GM18519 (cell line): Measurements from ENCODE around the gene RILPL1.
"Not testable (repeated sequence)": the region's sequence is repeated elsewhere in the genome, so short reads cannot be mapped to it uniquely, and the experiment has no call there.

Source experiments
- ATAC-seq: cut with Tn5 transposase; IDR thresholded peaks from one replicate; pipeline ENCODE4 v1.9.1; 2021; ENCODE audit warnings: mild to moderate bottlenecking, moderate library complexity; ENCODE audit not compliant: unreplicated experiment, low FRiP score

The RILPL1 gene

GRCh38 chr12:123472438-123472849 is 61.1 kb downstream of the RILPL1 start:
- no peak for ATAC-seq

GRCh38 chr12:123471374-123472068 is 62.0 kb downstream of the RILPL1 start:
- no peak for ATAC-seq

GRCh38 chr12:123469978-123470377 is 63.5 kb downstream of the RILPL1 start:
- no peak for ATAC-seq

- no peak for ATAC-seq
These were observed 64.7 kb downstream of the RILPL1 start for GRCh38 chr12:123468786-123469185.

GRCh38 chr12:123465084-123465483 is 68.4 kb downstream of the RILPL1 start:
- ATAC-seq = no peak

GRCh38 chr12:123463174-123463573 is 70.3 kb downstream of the RILPL1 start:
- not testable (repeated sequence) for ATAC-seq

GRCh38 chr12:123457980-123458779 is 75.3 kb downstream of the RILPL1 start, which contains the start of gene SNRNP35:
TSS of gene SNRNP35 (plus strand) at chr12:123458139. CDS start at chr12:123465541, 7,402 bp downstream.
- peak; percentile 44 for ATAC-seq

- no peak for ATAC-seq
These were observed 80.4 kb downstream of the RILPL1 start for GRCh38 chr12:123453165-123453564.

GRCh38 chr12:123452276-123452550 is 81.3 kb downstream of the RILPL1 start:
- not testable (repeated sequence) for ATAC-seq

- ATAC-seq = no peak
These were observed 82.9 kb downstream of the RILPL1 start for GRCh38 chr12:123450636-123451035.

GRCh38 chr12:123449856-123450255 is 83.7 kb downstream of the RILPL1 start:
- no peak for ATAC-seq

- no peak for ATAC-seq
These were observed 84.2 kb downstream of the RILPL1 start for GRCh38 chr12:123449249-123449733.

- no peak for ATAC-seq
These were observed 87.2 kb downstream of the RILPL1 start for GRCh38 chr12:123446333-123446713.

- ATAC-seq = no peak
These were observed 87.9 kb downstream of the RILPL1 start for GRCh38 chr12:123445388-123446332.

GRCh38 chr12:123444092-123445026 is 89.2 kb downstream of the RILPL1 start:
- ATAC-seq = no peak

GRCh38 chr12:123442774-123443173 is 90.7 kb downstream of the RILPL1 start:
- ATAC-seq = no peak

- ATAC-seq = no peak
These were observed 91.9 kb downstream of the RILPL1 start for GRCh38 chr12:123441523-123442164.

GRCh38 chr12:123436017-123436964 is 97.2 kb downstream of the RILPL1 start, which contains the start of gene RILPL2:
TSS of gene RILPL2 (minus strand) at chr12:123436684. CDS start at chr12:123436420, 264 bp downstream.
- no peak for ATAC-seq
